Osteoblast (primary cell): ENCODE measurements around the gene TMEM208. TPM values are rescaled to one million over a fixed set of nuclear protein-coding genes. Genes with fewer than 3 reads are reported as not detected.

ENCODE experiments used
- DNase-seq: peaks from one replicate; pipeline ENCODE4 v3.0.0; 2011; ENCODE audit warnings: low spot score, mixed read lengths; ENCODE audit not compliant: insufficient read length; ENCODE audit errors: missing footprints
- H2AFZ ChIP-seq: 2 replicates; pipeline ENCODE4 v1.6.0; 2011; ENCODE audit warnings: mild to moderate bottlenecking, low read length
- H3K27ac ChIP-seq: 2 replicates; pipeline ENCODE4 v1.5.1; 2011; ENCODE audit warnings: mild to moderate bottlenecking, low read depth, low read length, moderate library complexity
- H3K27me3 ChIP-seq: 2 replicates; pipeline ENCODE4 v1.6.0; 2012; ENCODE audit warnings: mild to moderate bottlenecking, control low read depth, inconsistent platforms, low read length, moderate library complexity; ENCODE audit not compliant: insufficient read depth
- H3K36me3 ChIP-seq: 2 replicates; pipeline ENCODE4 v1.5.1; 2011; ENCODE audit warnings: mild to moderate bottlenecking, low read length, control low read depth, moderate library complexity; ENCODE audit not compliant: insufficient read depth
- H3K4me1 ChIP-seq: 2 replicates; pipeline ENCODE4 v1.5.1; 2011; ENCODE audit warnings: mild to moderate bottlenecking, low read length, control low read depth, moderate library complexity; ENCODE audit not compliant: insufficient read depth
- H3K4me2 ChIP-seq: 2 replicates; pipeline ENCODE4 v1.6.0; 2011; ENCODE audit warnings: mild to moderate bottlenecking, low read length; ENCODE audit not compliant: insufficient read depth
- H3K4me3 ChIP-seq: fragments of 200-600 bp; sonication (generic); 3 replicates; pipeline ENCODE4 v1.5.1; 2012; ENCODE audit warnings: mild to moderate bottlenecking, low read length, inconsistent platforms; ENCODE audit not compliant: insufficient read depth
- H3K79me2 ChIP-seq: 2 replicates; pipeline ENCODE4 v1.6.0; 2012; ENCODE audit warnings: mild to moderate bottlenecking, low read length, control low read depth, inconsistent platforms; ENCODE audit not compliant: insufficient read depth
- H3K9me3 ChIP-seq: 2 replicates; pipeline ENCODE4 v1.5.1; 2011; ENCODE audit warnings: low read depth, low read length, control low read depth
- H4K20me1 ChIP-seq: 2 replicates; pipeline ENCODE4 v1.6.0; 2012; ENCODE audit warnings: mild to moderate bottlenecking, low read length, control low read depth; ENCODE audit not compliant: insufficient read depth
- total RNA-seq: library from RNA; depleted of rRNA; stranded (reverse); fragments of >200 nt; gene quantifications from 2 replicates; pipeline ENCODE4 v1.2.3, GENCODE V29; 2012
- TF ChIP-seq, protein P1 (sequence below): IDR thresholded peaks from 2 replicates; pipeline ENCODE4 v1.5.1; 2011; ENCODE audit warnings: mild to moderate bottlenecking, low read depth, low read length, moderate library complexity; ENCODE audit errors: extremely low read depth

Gene TMEM208
- total RNA-seq, 1 donor = 25.3 TPM

DNA sequence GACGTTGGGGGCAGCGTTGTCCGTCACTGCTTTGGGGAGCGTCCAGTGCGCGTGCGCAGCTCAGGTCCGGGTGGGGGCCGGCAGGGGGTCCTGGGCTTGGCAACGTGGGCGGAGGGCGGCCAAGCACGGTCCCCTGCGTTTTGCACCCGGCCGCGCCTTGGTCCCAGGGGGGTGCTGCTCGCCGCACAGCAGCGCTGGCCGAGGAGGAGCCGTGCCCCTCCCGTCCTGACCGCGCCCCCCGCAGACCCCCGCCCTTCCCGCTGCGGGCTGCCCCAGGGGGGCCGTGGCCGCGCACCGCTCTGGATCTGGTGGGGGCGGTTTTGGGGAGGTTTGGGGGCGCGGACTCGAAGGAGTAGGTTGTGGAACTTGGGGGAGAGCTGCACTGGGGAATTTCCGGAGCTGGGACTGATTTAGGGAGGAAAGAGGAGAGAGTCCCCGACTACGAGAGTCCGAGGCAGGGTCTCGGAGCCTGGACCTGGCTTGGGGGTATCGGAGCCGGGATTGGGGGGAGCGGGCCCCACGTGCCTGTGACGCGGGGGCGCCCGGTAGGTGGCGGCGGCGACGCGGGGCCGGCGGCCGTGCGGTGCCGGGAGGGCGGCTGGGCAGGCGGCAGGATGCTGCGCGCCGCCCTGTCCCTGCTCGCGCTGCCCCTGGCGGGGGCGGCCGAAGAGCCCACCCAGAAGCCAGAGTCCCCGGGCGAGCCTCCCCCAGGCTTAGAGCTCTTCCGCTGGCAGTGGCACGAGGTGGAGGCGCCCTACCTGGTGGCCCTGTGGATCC lies 21.7 kb downstream of the TMEM208 start, which contains the start of gene SLC9A5:
Gene SLC9A5 (plus strand): TSS at position 579 of the 777 bp plus-strand sequence. CDS start 36 bp downstream, at position 615.
- Histone ChIP-seq H3K36me3 (peaks cover 4% of the 10 kb centered on the region), H3K27me3 (no peaks in the 10 kb centered on the region), H2AFZ (peak within 1 kb of the TSS; percentile 78), H3K4me2 (peak within 1 kb of the TSS; percentile 84), H4K20me1 (peaks cover 2% of the 10 kb centered on the region), H3K9me3 (no peaks in the 10 kb centered on the region), H3K4me1 (peaks cover 49% of the 10 kb centered on the region), H3K27ac (peak within 1 kb of the TSS; percentile 42), H3K79me2 (peaks cover 27% of the 10 kb centered on the region), H3K4me3 (peak within 1 kb of the TSS; percentile 94)
- peak; percentile 91 for DNase-seq
- TF ChIP-seq, protein P1, sequence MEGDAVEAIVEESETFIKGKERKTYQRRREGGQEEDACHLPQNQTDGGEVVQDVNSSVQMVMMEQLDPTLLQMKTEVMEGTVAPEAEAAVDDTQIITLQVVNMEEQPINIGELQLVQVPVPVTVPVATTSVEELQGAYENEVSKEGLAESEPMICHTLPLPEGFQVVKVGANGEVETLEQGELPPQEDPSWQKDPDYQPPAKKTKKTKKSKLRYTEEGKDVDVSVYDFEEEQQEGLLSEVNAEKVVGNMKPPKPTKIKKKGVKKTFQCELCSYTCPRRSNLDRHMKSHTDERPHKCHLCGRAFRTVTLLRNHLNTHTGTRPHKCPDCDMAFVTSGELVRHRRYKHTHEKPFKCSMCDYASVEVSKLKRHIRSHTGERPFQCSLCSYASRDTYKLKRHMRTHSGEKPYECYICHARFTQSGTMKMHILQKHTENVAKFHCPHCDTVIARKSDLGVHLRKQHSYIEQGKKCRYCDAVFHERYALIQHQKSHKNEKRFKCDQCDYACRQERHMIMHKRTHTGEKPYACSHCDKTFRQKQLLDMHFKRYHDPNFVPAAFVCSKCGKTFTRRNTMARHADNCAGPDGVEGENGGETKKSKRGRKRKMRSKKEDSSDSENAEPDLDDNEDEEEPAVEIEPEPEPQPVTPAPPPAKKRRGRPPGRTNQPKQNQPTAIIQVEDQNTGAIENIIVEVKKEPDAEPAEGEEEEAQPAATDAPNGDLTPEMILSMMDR = no peak

DNA sequence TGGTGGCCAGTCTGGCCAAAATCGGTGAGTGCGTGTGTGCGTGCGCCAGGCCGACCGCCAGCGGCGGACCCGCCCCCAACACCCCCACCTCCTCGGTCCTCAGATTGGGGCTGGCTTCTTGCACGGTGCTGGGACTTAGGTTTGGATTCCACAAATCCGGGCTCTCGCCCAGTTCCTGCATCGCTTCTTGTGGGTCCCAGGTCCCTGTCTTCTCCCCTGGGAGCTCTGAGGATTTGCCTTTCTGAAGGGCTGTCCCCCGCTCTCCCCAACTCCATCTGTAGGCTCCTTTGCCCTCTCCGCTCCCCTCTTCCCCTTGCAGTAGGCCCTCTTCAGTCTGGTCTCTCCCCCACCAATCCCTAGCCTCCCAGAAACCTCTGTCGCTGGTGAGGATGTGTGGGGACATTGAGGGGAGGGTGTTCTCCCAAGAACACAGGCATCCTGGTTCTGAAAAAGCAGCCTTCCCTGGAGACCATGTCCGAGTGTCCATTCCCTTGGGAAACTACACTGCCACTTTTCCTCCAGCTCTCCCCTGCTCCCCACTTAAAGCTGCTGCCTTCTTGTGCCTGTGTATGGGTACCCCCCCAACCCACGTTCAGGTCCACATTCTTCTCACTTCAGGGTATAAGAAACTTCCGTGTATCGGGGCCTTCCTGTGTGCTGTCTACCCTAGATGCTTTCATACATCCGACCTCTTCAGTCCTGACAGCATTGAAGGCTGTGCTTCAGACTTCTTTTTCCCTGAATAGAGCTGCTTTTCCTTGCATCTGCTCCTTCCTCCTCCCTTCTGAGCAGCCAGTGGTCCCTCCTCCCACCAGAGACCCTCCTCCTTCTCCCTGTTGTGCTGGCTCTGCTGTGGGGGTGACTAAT lies 22.5 kb downstream of the TMEM208 start:
- Histone ChIP-seq H3K4me1 (peaks cover 41% of the 10 kb centered on the region), H2AFZ (peak overlapping the region; percentile 63), H4K20me1 (peaks cover 2% of the 10 kb centered on the region), H3K27me3 (no peaks in the 10 kb centered on the region), H3K36me3 (peaks cover 6% of the 10 kb centered on the region), H3K4me3 (peak overlapping the region; percentile 94), H3K79me2 (peaks cover 20% of the 10 kb centered on the region), H3K4me2 (peak overlapping the region; percentile 84), H3K27ac (peak overlapping the region; percentile 41), H3K9me3 (no peaks in the 10 kb centered on the region)
- peak; percentile 79 for DNase-seq
- TF ChIP-seq, protein P1 = no peak

DNA sequence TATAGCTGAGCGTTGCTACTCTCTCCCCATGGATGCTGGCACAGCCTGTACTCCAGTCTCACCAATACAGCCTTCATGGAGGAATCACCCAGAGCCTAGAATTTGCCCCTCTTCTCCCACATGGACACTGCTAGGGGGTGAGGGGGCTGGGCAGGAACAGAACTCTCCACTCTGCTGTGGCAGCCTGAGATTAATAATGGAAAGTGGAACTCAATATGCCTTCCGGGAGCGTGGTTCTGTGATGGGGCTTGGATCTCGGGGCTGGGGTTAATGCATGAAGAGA lies 23.1 kb downstream of the TMEM208 start:
- H4K20me1 ChIP-seq = peaks cover 4% of the 10 kb centered on the region
- peaks cover 19% of the 10 kb centered on the region for H3K79me2 ChIP-seq
- TF ChIP-seq, protein P1 = no peak
- peak overlapping the region; percentile 94 for H3K4me3 ChIP-seq
- H3K27me3 ChIP-seq = no peaks in the 10 kb centered on the region
- H2AFZ ChIP-seq = peak overlapping the region; percentile 63
- H3K4me2 ChIP-seq = peak overlapping the region; percentile 84
- no peaks in the 10 kb centered on the region for H3K9me3 ChIP-seq
- DNase-seq = peak; percentile 76
- H3K27ac ChIP-seq = peak overlapping the region; percentile 41
- H3K36me3 ChIP-seq = peaks cover 6% of the 10 kb centered on the region
- H3K4me1 ChIP-seq = peaks cover 35% of the 10 kb centered on the region
